GM12878 (cell line): ENCODE measurements around the gene SSBP2. TPM values are rescaled to one million over a fixed set of nuclear protein-coding genes. Genes with fewer than 3 reads are reported as not detected.

ENCODE experiments used
- ATAC-seq: fragments of 200-7000 bp; cut with Tn5 transposase; 3 replicates; pipeline ENCODE4 v1.9.1; 2020; ENCODE audit warnings: mild to moderate bottlenecking, moderate library complexity
- BruUV-seq: library from RNA; stranded (reverse); fragments of 400-500 nt; replicated peaks from 2 replicates; lab custom pipeline; 2021; lab: Mats Ljungman, UMichigan
- CTCF ChIA-PET: fragments of 300-600 bp; sonication (Branson Sonifier 250); formaldehyde crosslinking; extraction: SDS; loops from one replicate; lab custom pipeline; 2021; ENCODE audit warnings: inconsistent platforms; lab: Yijun Ruan, JAX
- POLR2A ChIA-PET: fragments of 350-600 bp; formaldehyde crosslinking; extraction: SDS; loops from one replicate; lab custom pipeline; 2021; ENCODE audit warnings: inconsistent platforms; lab: Charles Lee
- RAD21 ChIA-PET: fragments of 300-600 bp; sonication (Branson Sonifier 250); formaldehyde crosslinking; loops from one replicate; lab custom pipeline; 2023; ENCODE audit warnings: antibody characterized with exemption; ENCODE audit not compliant: unreplicated experiment; lab: Charles Lee
- SMC1A ChIA-PET: fragments of 300-600 bp; sonication (Branson Sonifier 250); formaldehyde crosslinking; loops from one replicate; lab custom pipeline; 2023; ENCODE audit not compliant: unreplicated experiment, uncharacterized antibody; lab: Charles Lee
- DNase-seq: peaks from one replicate; pipeline ENCODE4 v3.0.0-alpha.2; 2011; ENCODE audit warnings: low read depth, low spot score
- FAIRE-seq: peaks from 3 replicates; lab custom pipeline; 2011; peaks lifted over from hg19 to GRCh38; lab: Jason Lieb, UNC
- H2AFZ ChIP-seq: 2 replicates; pipeline ENCODE4 v1.6.0; 2011; ENCODE audit warnings: low read depth, low read length, control low read depth; ENCODE audit not compliant: control insufficient read depth
- H3K27ac ChIP-seq: 2 replicates; pipeline ENCODE4 v1.5.1; 2011; ENCODE audit warnings: control low read depth; ENCODE audit not compliant: control insufficient read depth, insufficient read depth
- H3K27me3 ChIP-seq, 2 experiments: replicated peaks in 1 of 2; 2 replicates each; pipeline versions ENCODE4 v1.6.0 to v1.6.1; 2011; ENCODE audit warnings: low read length in 1 of 2; ENCODE audit not compliant: control insufficient read depth in 2 of 2, insufficient read depth in 2 of 2
- H3K36me3 ChIP-seq, 2 experiments: 2 replicates each; pipeline ENCODE4 v1.5.1; 2011; ENCODE audit warnings: low read length in 1 of 2; ENCODE audit not compliant: control insufficient read depth in 2 of 2, insufficient read depth in 2 of 2
- H3K4me1 ChIP-seq: 2 replicates; pipeline ENCODE4 v1.6.1; 2011; ENCODE audit warnings: mild to moderate bottlenecking, low read length, moderate library complexity, mixed read lengths; ENCODE audit not compliant: control insufficient read depth, insufficient read depth
- H3K4me2 ChIP-seq: 2 replicates; pipeline ENCODE4 v1.6.0; 2011; ENCODE audit warnings: control low read depth; ENCODE audit not compliant: control insufficient read depth, insufficient read depth
- H3K4me3 ChIP-seq: fragments of 200-600 bp; sonication (generic); 2 replicates; pipeline ENCODE4 v1.5.1; 2016
- H3K79me2 ChIP-seq: 2 replicates; pipeline ENCODE4 v1.6.0; 2011; ENCODE audit warnings: low read length; ENCODE audit not compliant: control insufficient read depth, insufficient read depth
- H3K9ac ChIP-seq: 2 replicates; pipeline ENCODE4 v1.8.0; 2011; ENCODE audit warnings: low read length, control low read depth, mixed read lengths; ENCODE audit not compliant: control insufficient read depth, insufficient read depth
- H3K9me3 ChIP-seq: replicated peaks from 3 replicates; pipeline ENCODE4 v1.5.1; 2011; ENCODE audit warnings: mild to moderate bottlenecking, low read length; ENCODE audit not compliant: control insufficient read depth, insufficient read depth
- H4K20me1 ChIP-seq: 2 replicates; pipeline ENCODE4 v1.6.0; 2011; ENCODE audit not compliant: control insufficient read depth, insufficient read depth
- CREB1 ChIP-seq: IDR thresholded peaks from 2 replicates; pipeline ENCODE4 v1.6.1; 2012; ENCODE audit warnings: low read depth, mild to moderate bottlenecking, inconsistent platforms
- POLR2AphosphoS2 ChIP-seq: IDR thresholded peaks from 2 replicates; pipeline ENCODE4 v1.6.1; 2011; ENCODE audit warnings: low read depth, mild to moderate bottlenecking, low read length, improper control_type of control experiment, moderate library complexity
- RUNX3 ChIP-seq: IDR thresholded peaks from 2 replicates; pipeline ENCODE4 v1.6.1; 2012; ENCODE audit warnings: low read length, inconsistent platforms
- ZBTB33 ChIP-seq: fragments of 450-650 bp; IDR thresholded peaks from 2 replicates; pipeline ENCODE4 v1.6.1; 2017; ENCODE audit warnings: mild to moderate bottlenecking
- WGBS: methylation state at CpG from one replicate; pipeline ENCODE4 v1.1.6; 2016; ENCODE audit warnings: low lambda C conversion rate; ENCODE audit not compliant: insufficient replicate concordance, insufficient coverage; ENCODE audit errors: missing lambda C conversion rate; 5-methylcytosine and 5-hydroxymethylcytosine counted together
- in situ Hi-C: fragments of 300-500 bp; cut with MboI; formaldehyde crosslinking; loops from 9 replicates; pipeline ENCODE4 v1.14.3; 2018; ENCODE audit warnings: mixed read lengths
- intact Hi-C: fragments of 100-400 bp; cut with micrococcal nuclease; formaldehyde crosslinking; loops from one replicate; pipeline ENCODE4 v1.14.2; 2022; ENCODE audit not compliant: unreplicated experiment
- polyA plus RNA-seq, 11 experiments: library from polyadenylated mRNA; depleted of rRNA in 4 of 11; unstranded in 6 of 11; stranded (reverse) in 5 of 11; fragments of >200 nt; fragmentation: Nextera tagmentation in 4 of 11; fragmentation: Illumina TruSeq in 1 of 11; extraction: Ambion mirVana in 4 of 11; extraction: Trizol in 1 of 11; gene quantifications; 1 replicate in 1 of 11; 2 replicates in 10 of 11; pipeline versions ENCODE4 v1.2.1 to v1.2.3, GENCODE V29; 2011 to 2016; ENCODE audit warnings: inconsistent platforms in 2 of 11, missing spikeins in 2 of 11, low read depth in 1 of 11
- total RNA-seq, 4 experiments: library from RNA; depleted of rRNA in 3 of 4; stranded (reverse); fragments of >200 nt in 3 of 4; fragmentation: Illumina TruSeq in 1 of 4; extraction: Trizol in 1 of 4; gene quantifications; 2 replicates each; pipeline versions ENCODE4 v1.2.1 to v1.2.3, GENCODE V29; 2013 to 2021

SSBP2 gene
- total and polyA plus RNA-seq, 10 of the 15 experiments (the other 5 are each of a cell fraction or from before 2014, with no cell fraction given): 52.2 to 132 (median 110) TPM

- no peak for TF ChIP-seq ZBTB33
Observed at GRCh38 chr5:81607693-81608092, 143.2 kb downstream of the SSBP2 start (continued).

DNA sequence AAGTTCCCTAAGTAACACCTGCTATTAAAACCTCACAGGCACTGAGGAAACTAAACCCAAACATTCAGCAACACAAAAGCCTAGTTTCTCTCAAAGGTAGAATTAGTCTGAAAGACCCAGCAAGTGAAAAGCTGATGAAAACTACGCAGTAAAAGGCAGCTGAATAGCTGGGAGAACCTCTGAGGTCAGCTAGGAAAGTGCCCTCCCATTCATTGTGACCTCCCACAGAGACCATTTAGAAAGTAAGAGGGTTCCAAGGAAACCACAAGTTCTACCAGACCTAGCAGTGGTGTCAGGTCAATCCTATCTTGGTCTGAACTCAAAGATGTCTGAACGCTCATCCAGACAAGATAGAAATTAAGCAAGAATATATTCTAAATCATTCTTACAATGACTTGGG lies 144.7 kb downstream of the SSBP2 start:
- BruUV-seq: no TSS peak
- DNase-seq: no peak

More for the DNA sequence above, 144.7 kb downstream of the SSBP2 start:
- intact Hi-C loops (no loop called here), in situ Hi-C loops (no loop called here)
- no peak overlapping the region for H3K27ac ChIP-seq
- peaks cover 7% of the 10 kb centered on the region for H3K9me3 ChIP-seq
- ChIA-PET SMC1A (interaction anchor here (0.6 to 1.5 kb wide), 3 partner anchors 67 to 188 kb away, joined by 3 to 4 read pairs (median 3); no protein-coding TSS in a partner anchor), RAD21 (no interaction called here), CTCF (no interaction called here), POLR2A (no interaction called here)
- TF ChIP-seq CREB1: no peak
- 0 out of 2 replicates have a peak, but pooled peaks have one; percentile 9 for TF ChIP-seq RUNX3
- TF ChIP-seq ZBTB33: no peak
- no peak for TF ChIP-seq POLR2AphosphoS2
- H3K4me2 ChIP-seq: no peak overlapping the region
- no peaks in the 10 kb centered on the region for H4K20me1 ChIP-seq
- ATAC-seq (no peak), FAIRE-seq (no peak)
- WGBS: 100% methylated on average over 2 of the region's 2 CpGs
- H3K9ac ChIP-seq: no peak overlapping the region
- H3K4me3 ChIP-seq: no peak overlapping the region
- no peaks in the 10 kb centered on the region for H3K4me1 ChIP-seq
- no peaks in the 10 kb centered on the region for H3K79me2 ChIP-seq
- no peak overlapping the region for H2AFZ ChIP-seq
- peaks cover 2 to 9% of the 10 kb centered on the region in 2 experiments; a peak in 3 of 4 replicates for H3K36me3 ChIP-seq
- H3K27me3 ChIP-seq: no peaks in the 10 kb centered on the region
